NCI-H146 treated with DMSO at 0.1 percent for 48 hours (cell line): ENCODE measurements around the gene METAP1.
"Not testable (repeated sequence)": the region's sequence is repeated elsewhere in the genome, so short reads cannot be mapped to it uniquely, and the experiment has no call there.

Experiments used
- DNase-seq: peaks from one replicate; lab custom pipeline; 2025; ENCODE audit not compliant: unreplicated experiment; lab: John Stamatoyannopoulos, UW

METAP1 gene

GRCh38 chr4:99090481-99091215 lies 95.1 kb downstream of the METAP1 start:
- no peak for DNase-seq

- DNase-seq = no peak
Observed at GRCh38 chr4:99091216-99091575, 95.7 kb downstream of the METAP1 start.

GRCh38 chr4:99091841-99092240 lies 96.3 kb downstream of the METAP1 start:
- not testable (repeated sequence) for DNase-seq

- DNase-seq = no peak
Observed at GRCh38 chr4:99099311-99099710, 103.8 kb downstream of the METAP1 start.

GRCh38 chr4:99099814-99100213 lies 104.3 kb downstream of the METAP1 start:
- DNase-seq = not testable (repeated sequence)

- DNase-seq = no peak
Observed at GRCh38 chr4:99100876-99101275, 105.4 kb downstream of the METAP1 start.

- DNase-seq = no peak
Observed at GRCh38 chr4:99102634-99103033, 107.1 kb downstream of the METAP1 start.

- DNase-seq = no peak
Observed at GRCh38 chr4:99103166-99103565, 107.6 kb downstream of the METAP1 start.

GRCh38 chr4:99104153-99104552 lies 108.6 kb downstream of the METAP1 start:
- DNase-seq = no peak

- not testable (repeated sequence) for DNase-seq
Observed at GRCh38 chr4:99109286-99109685, 113.8 kb downstream of the METAP1 start.
